GM23338 (cell line): Measurements from ENCODE around the gene ZNF865. TPM values are rescaled to one million over a fixed set of nuclear protein-coding genes. Genes with fewer than 3 reads are reported as not detected.

Experiments used
- ATAC-seq: fragments of 200-7000 bp; cut with Tn5 transposase; 3 replicates; pipeline ENCODE4 v1.9.1; 2020
- DNase-seq: peaks from one replicate; pipeline ENCODE4 v3.0.0-alpha.2; 2015; ENCODE audit warnings: low spot score
- H2AFZ ChIP-seq: fragments of 200-600 bp; sonication (generic); 2 replicates; pipeline ENCODE4 v1.8.0; 2016; ENCODE audit warnings: antibody characterized with exemption, mild to moderate bottlenecking, moderate library complexity
- H3F3A ChIP-seq: fragments of 200-600 bp; sonication (generic); replicated peaks from 2 replicates; pipeline ENCODE4 v1.8.0; 2017; ENCODE audit warnings: antibody characterized with exemption, mixed run types, low read depth
- H3K27ac ChIP-seq: fragments of 200-600 bp; sonication (generic); 2 replicates; pipeline ENCODE4 v1.6.1; 2016; ENCODE audit warnings: low read depth
- H3K27me3 ChIP-seq: fragments of 200-600 bp; sonication (generic); 2 replicates; pipeline ENCODE4 v1.8.0; 2016; ENCODE audit warnings: mild to moderate bottlenecking, mixed run types, moderate library complexity; ENCODE audit not compliant: insufficient read depth
- H3K36me3 ChIP-seq: fragments of 200-600 bp; sonication (generic); 2 replicates; pipeline ENCODE4 v1.8.0; 2016; ENCODE audit warnings: mild to moderate bottlenecking; ENCODE audit not compliant: insufficient read depth
- H3K4me1 ChIP-seq: fragments of 200-600 bp; sonication (generic); 2 replicates; pipeline ENCODE4 v1.8.0; 2016; ENCODE audit warnings: mild to moderate bottlenecking, moderate library complexity; ENCODE audit not compliant: insufficient read depth
- H3K4me2 ChIP-seq: fragments of 200-600 bp; sonication (generic); 2 replicates; pipeline ENCODE4 v1.7.1; 2017; ENCODE audit warnings: mixed run types
- H3K4me3 ChIP-seq: fragments of 200-600 bp; sonication (generic); 2 replicates; pipeline ENCODE4 v1.6.1; 2016; ENCODE audit warnings: mixed run types
- H3K79me2 ChIP-seq: fragments of 200-600 bp; sonication (generic); replicated peaks from 2 replicates; pipeline ENCODE4 v1.8.0; 2017; ENCODE audit warnings: mild to moderate bottlenecking; ENCODE audit not compliant: insufficient read depth
- H3K9me2 ChIP-seq: fragments of 200-600 bp; sonication (generic); 2 replicates; pipeline ENCODE4 v1.8.0; 2017; ENCODE audit not compliant: insufficient read depth
- H4K20me1 ChIP-seq: fragments of 200-600 bp; sonication (generic); replicated peaks from 2 replicates; pipeline ENCODE4 v1.8.0; 2017; ENCODE audit warnings: mild to moderate bottlenecking; ENCODE audit not compliant: insufficient read depth
- H3K27ac Mint-ChIP-seq: 2 replicates; pipeline ENCODE4 v1.8.0; 2020; ENCODE audit warnings: inconsistent platforms, mild to moderate bottlenecking, moderate library complexity, mixed read lengths
- H3K27me3 Mint-ChIP-seq: 3 replicates; pipeline ENCODE4 v1.8.0; 2022; ENCODE audit warnings: low read depth, mild to moderate bottlenecking, moderate library complexity, mixed read lengths, inconsistent platforms; ENCODE audit not compliant: insufficient read depth, poor library complexity
- H3K36me3 Mint-ChIP-seq: 3 replicates; pipeline ENCODE4 v1.8.0; 2021; ENCODE audit warnings: low read depth, mild to moderate bottlenecking, inconsistent platforms, moderate library complexity, mixed read lengths
- H3K4me1 Mint-ChIP-seq: 3 replicates; pipeline ENCODE4 v1.8.0; 2020; ENCODE audit warnings: mild to moderate bottlenecking, inconsistent platforms, mixed read lengths
- H3K4me3 Mint-ChIP-seq: 3 replicates; pipeline ENCODE4 v1.8.0; 2021; ENCODE audit warnings: moderate library complexity, mild to moderate bottlenecking, inconsistent platforms, mixed read lengths
- H3K9me3 Mint-ChIP-seq: 3 replicates; pipeline ENCODE4 v1.8.0; 2020; ENCODE audit warnings: moderate library complexity, mild to moderate bottlenecking, inconsistent platforms, mixed read lengths
- CREB1 ChIP-seq: fragments of 250-450 bp; sonication (Bioruptor Pico); IDR thresholded peaks from 2 replicates; pipeline ENCODE4 v1.5.0; 2020; ENCODE audit warnings: low read depth, mild to moderate bottlenecking, moderate library complexity
- POLR2AphosphoS5 ChIP-seq: IDR thresholded peaks from 2 replicates; pipeline ENCODE4 v1.6.1; 2016; ENCODE audit warnings: antibody characterized with exemption, low read depth
- REST ChIP-seq: IDR thresholded peaks from one replicate; pipeline ENCODE4 v1.6.1; 2018; ENCODE audit warnings: antibody characterized with exemption; ENCODE audit not compliant: unreplicated experiment
- ZNF331 ChIP-seq: fragments of 250-450 bp; sonication (Bioruptor Pico); IDR thresholded peaks from 2 replicates; pipeline ENCODE4 v1.5.0; 2020; ENCODE audit warnings: low read depth, mild to moderate bottlenecking, moderate library complexity
- polyA plus RNA-seq: library from polyadenylated mRNA; unstranded; fragments of >200 nt; fragmentation: Nextera tagmentation; extraction: Ambion mirVana; gene quantifications from 2 replicates; pipeline ENCODE4 v1.2.1, GENCODE V29; 2016
- total RNA-seq: library from RNA; depleted of rRNA; stranded (reverse); fragments of >200 nt; shearing (Covaris generic); gene quantifications from 2 replicates; pipeline ENCODE4 v1.2.3, GENCODE V29; 2014

Gene ZNF865
- total and polyA plus RNA-seq, 2 experiments from 2014 or later, result 2.2 to 12.1 TPM

- H3K27me3 ChIP-seq, result peaks cover 20% of the 10 kb centered on the region
- peak overlapping the region; percentile 84 for H3K4me2 ChIP-seq
- Mint-ChIP-seq H3K27ac (peak overlapping the region; percentile 88; the same call in 1 of the 2 replicates), H3K27me3 (peaks cover 27% of the 10 kb centered on the region), H3K9me3 (no peaks in the 10 kb centered on the region; the same call in 1 of the 3 replicates), H3K4me1 (peaks cover 32% of the 10 kb centered on the region), H3K4me3 (peak overlapping the region; percentile 79), H3K36me3 (no peaks in the 10 kb centered on the region; the same call in 2 of the 3 replicates)
- no peaks in the 10 kb centered on the region for H4K20me1 ChIP-seq
- H3K9me2 ChIP-seq, result no peaks in the 10 kb centered on the region
- no peaks in the 10 kb centered on the region for H3K36me3 ChIP-seq
- H3K27ac ChIP-seq, result 0 out of 2 replicates have a peak overlapping the region, but pooled peaks have one; percentile 55
- peak overlapping the region; percentile 95 for H2AFZ ChIP-seq
- ATAC-seq (peak; percentile 75), DNase-seq (peak; percentile 90)
- peak overlapping the region; percentile 53 for H3K4me3 ChIP-seq
- peaks cover 18% of the 10 kb centered on the region for H3K4me1 ChIP-seq
- TF ChIP-seq REST, result no peak
- peak; percentile 56 for TF ChIP-seq POLR2AphosphoS5
- H3K79me2 ChIP-seq, result no peaks in the 10 kb centered on the region
- H3F3A ChIP-seq, result peaks cover 21% of the 10 kb centered on the region
These were observed 19.6 kb upstream of the ZNF865 start for GRCh38 chr19:55585658-55586339.

GRCh38 chr19:55586976-55587668 lies 18.3 kb upstream of the ZNF865 start:
- Histone ChIP-seq H3K79me2 (no peaks in the 10 kb centered on the region), H3F3A (peaks cover 17% of the 10 kb centered on the region), H3K4me3 (peak overlapping the region; percentile 53), H3K4me2 (peak overlapping the region; percentile 84), H2AFZ (no peak overlapping the region), H4K20me1 (no peaks in the 10 kb centered on the region), H3K4me1 (peaks cover 25% of the 10 kb centered on the region), H3K27ac (no peak overlapping the region), H3K9me2 (no peaks in the 10 kb centered on the region), H3K36me3 (no peaks in the 10 kb centered on the region), H3K27me3 (peaks cover 34% of the 10 kb centered on the region)
- Mint-ChIP-seq H3K9me3 (no peaks in the 10 kb centered on the region; the same call in 1 of the 3 replicates), H3K27ac (peak overlapping the region; percentile 70; the same call in 1 of the 2 replicates), H3K36me3 (peaks cover 8% of the 10 kb centered on the region; the same call in 2 of the 3 replicates), H3K4me3 (peak overlapping the region; percentile 79), H3K4me1 (peaks cover 37% of the 10 kb centered on the region), H3K27me3 (peaks cover 27% of the 10 kb centered on the region)
- peak; percentile 89 for ATAC-seq
- TF ChIP-seq ZNF331 (CRISPR knock-in tag) (no peak), POLR2AphosphoS5 (0 out of 2 replicates have a peak, but pooled peaks have one; percentile 20), CREB1 (CRISPR knock-in tag) (peak; percentile 26; the same call in 1 of the 2 replicates)
- DNase-seq, result peak; percentile 98
